A549 (cell line): ENCODE data around the gene GMPR. TPM values are rescaled to one million over a fixed set of nuclear protein-coding genes. Genes with fewer than 3 reads are reported as not detected.

Experiments used
- ATAC-seq, 2 experiments: fragments of 200-7000 bp in 1 of 2; fragments of >200 bp in 1 of 2; cut with Nextera tagmentation in 1 of 2; cut with Tn5 transposase in 1 of 2; 3 replicates each; pipeline versions ENCODE4 v1.8.0 to v1.9.1; 2018 to 2020; ENCODE audit warnings: mild to moderate bottlenecking in 1 of 2, moderate library complexity in 1 of 2
- CTCF ChIA-PET: fragments of 300-600 bp; sonication (Branson Sonifier 250); formaldehyde crosslinking; extraction: SDS; loops from one replicate; lab custom pipeline; 2021; ENCODE audit warnings: antibody characterized with exemption, inconsistent platforms; lab: Yijun Ruan, JAX
- POLR2A ChIA-PET: fragments of 350-600 bp; formaldehyde crosslinking; extraction: SDS; loops from one replicate; lab custom pipeline; 2021; ENCODE audit warnings: antibody characterized with exemption, inconsistent platforms; lab: Yijun Ruan, JAX
- DNase-seq, 2 experiments: peaks; one replicate each; pipeline versions ENCODE4 v3.0.0 to v3.0.0-alpha.2; 2011 to 2016; ENCODE audit warnings: low read depth in 1 of 2, low spot score in 1 of 2
- FAIRE-seq: peaks from 2 replicates; lab custom pipeline; 2011; peaks lifted over from hg19 to GRCh38; lab: Jason Lieb, UNC
- H3K27ac ChIP-seq, 2 experiments: fragments of >200 bp; sonication (Bioruptor Twin); formaldehyde crosslinking; 3 replicates each; pipeline ENCODE4 v1.5.1; 2016 to 2017
- H3K4me1 ChIP-seq: fragments of >200 bp; sonication (Bioruptor Twin); formaldehyde crosslinking; 3 replicates; pipeline ENCODE4 v1.6.1; 2016
- H3K4me2 ChIP-seq: fragments of >200 bp; sonication (Bioruptor Twin); formaldehyde crosslinking; 3 replicates; pipeline ENCODE4 v1.6.1; 2016
- H3K4me3 ChIP-seq: fragments of >200 bp; sonication (Bioruptor Twin); formaldehyde crosslinking; 3 replicates; pipeline ENCODE4 v1.5.1; 2016
- H3K9me3 ChIP-seq: fragments of >200 bp; sonication (Bioruptor Twin); formaldehyde crosslinking; 3 replicates; pipeline ENCODE4 v1.6.1; 2016
- CBX2 ChIP-seq: fragments of 200-600 bp; sonication (generic); IDR thresholded peaks from 2 replicates; pipeline ENCODE4 v1.6.1; 2016; ENCODE audit warnings: low read depth, mild to moderate bottlenecking, borderline replicate concordance
- CHD2 ChIP-seq: fragments of 150-350 bp; IDR thresholded peaks from 2 replicates; pipeline ENCODE4 v1.6.1; 2014; ENCODE audit warnings: low read length; ENCODE audit not compliant: partially characterized antibody
- CTCF ChIP-seq: fragments of >200 bp; sonication (Bioruptor Twin); formaldehyde crosslinking; IDR thresholded peaks from 3 replicates; pipeline ENCODE4 v1.5.1; 2016
- EHMT2 ChIP-seq: fragments of 200-600 bp; sonication (generic); IDR thresholded peaks from 2 replicates; pipeline ENCODE4 v1.6.1; 2016; ENCODE audit warnings: antibody characterized with exemption, low read depth, mild to moderate bottlenecking, moderate library complexity
- FOSB ChIP-seq: fragments of 250-450 bp; sonication (Bioruptor Pico); IDR thresholded peaks from 2 replicates; pipeline ENCODE4 v1.5.0; 2020; ENCODE audit warnings: mild to moderate bottlenecking, moderate library complexity
- GATA3 ChIP-seq: IDR thresholded peaks from 2 replicates; pipeline ENCODE4 v1.6.1; 2012; ENCODE audit warnings: borderline replicate concordance
- HES2 ChIP-seq: fragments of >200 bp; sonication (Bioruptor Twin); formaldehyde crosslinking; IDR thresholded peaks from 2 replicates; pipeline ENCODE4 v1.6.1; 2016
- HEYL ChIP-seq: fragments of 250-450 bp; sonication (Bioruptor Pico); IDR thresholded peaks from 2 replicates; pipeline ENCODE4 v1.8.0; 2021; ENCODE audit warnings: mild to moderate bottlenecking, moderate library complexity
- HOXB13 ChIP-seq: fragments of 250-450 bp; sonication (Bioruptor Pico); IDR thresholded peaks from 2 replicates; pipeline ENCODE4 v1.5.0; 2020; ENCODE audit warnings: low read depth, mild to moderate bottlenecking, moderate library complexity
- JUN ChIP-seq, 2 experiments: fragments of >200 bp; sonication (Bioruptor Twin); formaldehyde crosslinking; IDR thresholded peaks; 2 replicates in 1 of 2; 3 replicates in 1 of 2; pipeline ENCODE4 v1.6.1; 2016 to 2017
- JUNB ChIP-seq: fragments of >200 bp; sonication (Bioruptor Twin); formaldehyde crosslinking; IDR thresholded peaks from 2 replicates; pipeline ENCODE4 v1.6.1; 2016
- KDM1A ChIP-seq: fragments of 200-600 bp; sonication (generic); IDR thresholded peaks from 2 replicates; pipeline ENCODE4 v1.6.1; 2016; ENCODE audit warnings: low read depth, mild to moderate bottlenecking
- MAFK ChIP-seq: fragments of 450-650 bp; IDR thresholded peaks from 2 replicates; pipeline ENCODE4 v1.6.1; 2014; ENCODE audit not compliant: partially characterized antibody
- MAX ChIP-seq: IDR thresholded peaks from 2 replicates; pipeline ENCODE4 v1.6.1; 2012
- NFE2L2 ChIP-seq: fragments of 150-350 bp; conservative IDR thresholded peaks from 2 replicates; pipeline ENCODE4 v1.6.1; 2014; ENCODE audit warnings: low read length
- NPAS2 ChIP-seq: fragments of 250-450 bp; sonication (Bioruptor Pico); IDR thresholded peaks from 2 replicates; pipeline ENCODE4 v1.8.0; 2022; ENCODE audit warnings: mild to moderate bottlenecking, moderate library complexity, borderline replicate concordance
- NR3C1 ChIP-seq: fragments of >200 bp; sonication (Bioruptor Twin); formaldehyde crosslinking; IDR thresholded peaks from 3 replicates; pipeline ENCODE4 v1.6.1; 2017
- PBX3 ChIP-seq: IDR thresholded peaks from 2 replicates; pipeline ENCODE4 v1.6.1; 2012
- PHF8 ChIP-seq: fragments of 200-600 bp; sonication (generic); IDR thresholded peaks from 2 replicates; pipeline ENCODE4 v1.6.1; 2016; ENCODE audit warnings: low read depth, mild to moderate bottlenecking, antibody characterized with exemption, moderate library complexity, borderline replicate concordance
- POLR2AphosphoS2 ChIP-seq: conservative IDR thresholded peaks from 2 replicates; pipeline ENCODE4 v1.6.1; 2012; ENCODE audit warnings: low read length, improper control_type of control experiment, inconsistent platforms
- RAD21 ChIP-seq, 2 experiments: fragments of >200 bp in 1 of 2; sonication (Bioruptor Twin) in 1 of 2; formaldehyde crosslinking in 1 of 2; IDR thresholded peaks in 1 of 2; conservative IDR thresholded peaks in 1 of 2; 2 replicates in 1 of 2; 3 replicates in 1 of 2; pipeline ENCODE4 v1.6.1; 2012 to 2018; ENCODE audit warnings: inconsistent platforms in 1 of 2
- RFX5 ChIP-seq: fragments of 450-650 bp; IDR thresholded peaks from 2 replicates; pipeline ENCODE4 v1.7.1; 2014; ENCODE audit warnings: antibody characterized with exemption, mild to moderate bottlenecking, moderate library complexity
- SMC3 ChIP-seq: fragments of >200 bp; sonication (Bioruptor Twin); formaldehyde crosslinking; IDR thresholded peaks from 3 replicates; pipeline ENCODE4 v1.6.1; 2018; ENCODE audit warnings: inconsistent platforms
- SREBF2 ChIP-seq: fragments of 450-650 bp; IDR thresholded peaks from 2 replicates; pipeline ENCODE4 v1.6.1; 2014; ENCODE audit warnings: mild to moderate bottlenecking, moderate library complexity
- ZSCAN20 ChIP-seq: fragments of 250-450 bp; sonication (Bioruptor Pico); IDR thresholded peaks from 2 replicates; pipeline ENCODE4 v1.8.0; 2022; ENCODE audit warnings: mild to moderate bottlenecking, moderate library complexity
- WGBS: methylation state at CpG from one replicate; pipeline ENCODE4 v1.1.6; 2017; ENCODE audit errors: missing lambda C conversion rate; 5-methylcytosine and 5-hydroxymethylcytosine counted together
- polyA plus RNA-seq, 4 experiments: library from polyadenylated mRNA; depleted of rRNA in 3 of 4; stranded (reverse); fragments of >200 nt; fragmentation: RNase III in 1 of 4; extraction: RNeasy Plus Mini Kit Qiagen cat#74134 plus additional on column Dnase treatment in 1 of 4; gene quantifications; 2 replicates in 3 of 4; 3 replicates in 1 of 4; pipeline ENCODE4 v1.2.3, GENCODE V29; 2011 to 2017
- TF ChIP-seq, protein P1 (sequence below): fragments of 250-450 bp; sonication (Bioruptor Pico); IDR thresholded peaks from 2 replicates; pipeline ENCODE4 v1.5.0; 2021; ENCODE audit warnings: mild to moderate bottlenecking, moderate library complexity, borderline replicate concordance
- TF ChIP-seq, protein P2 (sequence below): fragments of 150-350 bp; IDR thresholded peaks from 2 replicates; pipeline ENCODE4 v1.6.1; 2014; ENCODE audit warnings: low read depth, mild to moderate bottlenecking, low read length
- TF ChIP-seq, protein P3 (sequence below): fragments of 450-650 bp; IDR thresholded peaks from 2 replicates; pipeline ENCODE4 v1.6.1; 2014; ENCODE audit warnings: antibody characterized with exemption

GMPR gene
- polyA plus RNA-seq, 2 of the 4 experiments (the other 2 are of a cell fraction): 0.23 to 0.34 TPM

GRCh38 chr6:16241321-16241689 is 2.9 kb downstream of the GMPR start:
- no peaks in the 10 kb centered on the region for H3K9me3 ChIP-seq
- TF ChIP-seq RAD21 (conservative IDR thresholded peaks at IDR 0.05 in 1 of 2, IDR thresholded peaks at IDR 0.05 in 1 of 2) (no peak), SMC3 (no peak), HOXB13 (no peak), PBX3 (no peak), HES2 (no peak), JUN (IDR thresholded peaks at IDR 0.05) (no peak), POLR2AphosphoS2 (no peak), NR3C1 (no peak), MAX (no peak), CTCF (no peak), NFE2L2 (no peak), SREBF2 (no peak), EHMT2 (no peak), RFX5 (no peak), GATA3 (no peak), PHF8 (no peak)
- TF ChIP-seq, protein P1, sequence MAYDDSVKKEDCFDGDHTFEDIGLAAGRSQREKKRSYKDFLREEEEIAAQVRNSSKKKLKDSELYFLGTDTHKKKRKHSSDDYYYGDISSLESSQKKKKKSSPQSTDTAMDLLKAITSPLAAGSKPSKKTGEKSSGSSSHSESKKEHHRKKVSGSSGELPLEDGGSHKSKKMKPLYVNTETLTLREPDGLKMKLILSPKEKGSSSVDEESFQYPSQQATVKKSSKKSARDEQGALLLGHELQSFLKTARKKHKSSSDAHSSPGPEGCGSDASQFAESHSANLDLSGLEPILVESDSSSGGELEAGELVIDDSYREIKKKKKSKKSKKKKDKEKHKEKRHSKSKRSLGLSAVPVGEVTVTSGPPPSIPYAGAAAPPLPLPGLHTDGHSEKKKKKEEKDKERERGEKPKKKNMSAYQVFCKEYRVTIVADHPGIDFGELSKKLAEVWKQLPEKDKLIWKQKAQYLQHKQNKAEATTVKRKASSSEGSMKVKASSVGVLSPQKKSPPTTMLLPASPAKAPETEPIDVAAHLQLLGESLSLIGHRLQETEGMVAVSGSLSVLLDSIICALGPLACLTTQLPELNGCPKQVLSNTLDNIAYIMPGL: no peak
- TF ChIP-seq, protein P2, sequence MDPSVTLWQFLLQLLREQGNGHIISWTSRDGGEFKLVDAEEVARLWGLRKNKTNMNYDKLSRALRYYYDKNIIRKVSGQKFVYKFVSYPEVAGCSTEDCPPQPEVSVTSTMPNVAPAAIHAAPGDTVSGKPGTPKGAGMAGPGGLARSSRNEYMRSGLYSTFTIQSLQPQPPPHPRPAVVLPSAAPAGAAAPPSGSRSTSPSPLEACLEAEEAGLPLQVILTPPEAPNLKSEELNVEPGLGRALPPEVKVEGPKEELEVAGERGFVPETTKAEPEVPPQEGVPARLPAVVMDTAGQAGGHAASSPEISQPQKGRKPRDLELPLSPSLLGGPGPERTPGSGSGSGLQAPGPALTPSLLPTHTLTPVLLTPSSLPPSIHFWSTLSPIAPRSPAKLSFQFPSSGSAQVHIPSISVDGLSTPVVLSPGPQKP: no peak
- TF ChIP-seq, all 56 proteins: peak for 0
- POLR2A ChIA-PET: no interaction called here
- H3K27ac ChIP-seq: no peak overlapping the region
- FAIRE-seq (no peak), ATAC-seq (no peak), DNase-seq (no peak)
- WGBS: 76% methylated on average over 4 of the region's 4 CpGs
- CTCF ChIA-PET: interaction anchor here (0.7 to 1.3 kb wide), 2 partner anchors 12 to 552 kb away, joined by 3 to 4 read pairs; no protein-coding TSS in a partner anchor
- no peak overlapping the region for H3K4me3 ChIP-seq
- H3K4me2 ChIP-seq: no peak overlapping the region
- no peaks in the 10 kb centered on the region for H3K4me1 ChIP-seq

DNA sequence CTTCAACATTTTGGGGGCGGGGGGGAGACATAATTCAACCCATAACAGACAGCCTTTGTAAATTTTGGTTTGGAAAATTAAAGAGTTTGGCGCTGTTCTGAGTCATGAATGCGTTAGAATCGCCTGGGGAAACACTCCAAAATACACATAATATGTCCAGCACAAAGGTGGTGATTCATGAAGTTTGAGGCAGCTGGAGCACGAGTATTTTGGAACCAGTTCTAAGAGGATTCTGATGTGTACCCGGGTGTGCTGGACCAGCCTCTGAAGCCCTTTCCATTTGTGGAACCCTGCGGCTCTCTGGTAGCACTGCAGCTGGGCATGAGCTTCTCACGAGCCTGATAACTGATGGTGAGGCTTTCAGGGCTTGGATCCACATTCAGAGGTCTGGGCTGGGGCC is 4.7 kb downstream of the GMPR start:
- WGBS: 35% methylated on average over 7 of the region's 8 CpGs

More for the DNA sequence above, 4.7 kb downstream of the GMPR start:
- TF ChIP-seq HES2 (no peak), NPAS2 (CRISPR knock-in tag) (no peak), NFE2L2 (no peak), FOSB (CRISPR knock-in tag) (no peak), ZSCAN20 (CRISPR knock-in tag) (no peak), KDM1A (no peak), MAX (no peak), CHD2 (no peak), CBX2 (no peak), MAFK (no peak), JUNB (no peak), PBX3 (no peak), HEYL (CRISPR knock-in tag) (no peak)
- TF ChIP-seq, protein P3, sequence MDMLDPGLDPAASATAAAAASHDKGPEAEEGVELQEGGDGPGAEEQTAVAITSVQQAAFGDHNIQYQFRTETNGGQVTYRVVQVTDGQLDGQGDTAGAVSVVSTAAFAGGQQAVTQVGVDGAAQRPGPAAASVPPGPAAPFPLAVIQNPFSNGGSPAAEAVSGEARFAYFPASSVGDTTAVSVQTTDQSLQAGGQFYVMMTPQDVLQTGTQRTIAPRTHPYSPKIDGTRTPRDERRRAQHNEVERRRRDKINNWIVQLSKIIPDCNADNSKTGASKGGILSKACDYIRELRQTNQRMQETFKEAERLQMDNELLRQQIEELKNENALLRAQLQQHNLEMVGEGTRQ: no peak
- no peak overlapping the region for H3K4me3 ChIP-seq
- no peaks in the 10 kb centered on the region for H3K4me1 ChIP-seq
- CTCF ChIA-PET: no interaction called here
- no peak for FAIRE-seq
- H3K9me3 ChIP-seq: no peaks in the 10 kb centered on the region
- H3K27ac ChIP-seq: no peak overlapping the region
- no peak for DNase-seq
- POLR2A ChIA-PET: interaction anchor here (0.6 kb wide), 1 partner anchor 258 kb away, joined by 3 read pairs; no protein-coding TSS in a partner anchor
- ATAC-seq: no peak
- no peak overlapping the region for H3K4me2 ChIP-seq
